Measurements from ENCODE around the gene PPP1R2C. TPM values are rescaled to one million over a fixed set of nuclear protein-coding genes. Genes with fewer than 3 reads are reported as not detected.

PPP1R2C gene
- total RNA-seq, 1 experiment from 2014 or later = not detected

DNA sequence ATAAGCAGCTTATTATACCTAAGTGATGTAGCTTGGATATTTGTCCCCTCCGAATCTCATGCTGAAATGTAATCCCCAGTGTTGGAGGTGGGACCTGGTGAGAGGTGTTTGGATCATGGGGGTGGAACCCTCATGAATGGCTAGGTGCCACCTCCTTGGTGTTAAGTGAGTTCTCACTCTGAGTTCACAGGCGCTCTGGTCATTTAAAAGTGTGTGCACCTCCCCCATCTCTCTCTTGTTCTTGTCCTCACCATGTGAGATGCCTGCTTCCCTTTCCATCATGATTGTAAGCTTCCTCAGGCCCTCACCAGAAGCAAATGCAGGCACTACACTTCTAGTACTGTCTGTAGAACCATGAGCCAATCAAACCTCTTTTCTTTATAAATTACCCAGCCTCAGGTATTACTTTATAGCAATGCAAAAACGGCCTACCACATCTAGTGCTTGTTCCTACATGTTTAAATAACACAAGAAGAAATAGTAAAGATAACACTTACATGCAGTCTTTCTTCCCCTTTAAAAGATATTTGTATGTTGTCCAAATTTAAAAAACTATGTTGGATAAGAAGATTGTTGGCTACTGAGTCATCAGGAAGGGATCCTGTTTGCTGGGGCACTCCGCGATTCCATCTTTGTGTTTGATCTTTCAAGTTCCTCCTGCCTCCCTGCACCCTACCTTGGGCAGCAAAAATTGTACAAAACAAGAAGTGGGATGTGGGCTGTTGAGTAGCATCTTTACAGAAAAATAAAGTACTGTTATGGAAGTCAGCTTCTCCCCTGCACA, 29.7 kb downstream of the PPP1R2C start:
- intact Hi-C loops (cut with micrococcal nuclease; ENCODE audit: unreplicated experiment) (no loop called here), in situ Hi-C loops (cut with HindIII; ENCODE audit: low pct_unique_long_range_greater_than_20kb, low sequenced_read_pairs) (no loop called here)
- ChIA-PET POLR2A (no interaction called here), CTCF (no interaction called here)
- H3K27ac ChIP-seq (ENCODE audit: low read length) = no peak overlapping the region
- TF ChIP-seq POLR2AphosphoS5 (IDR thresholded peaks at IDR 0.05; ENCODE audit: low read depth, low read length) (no peak), TCF7L2 (IDR thresholded peaks at IDR 0.05; ENCODE audit: low read depth, low read length) (no peak), CTCF (IDR thresholded peaks at IDR 0.05) (no peak), SIN3A (IDR thresholded peaks at IDR 0.05; ENCODE audit: borderline replicate concordance, insufficient read depth, low read depth, low read length) (no peak)
- TF ChIP-seq, protein P1, sequence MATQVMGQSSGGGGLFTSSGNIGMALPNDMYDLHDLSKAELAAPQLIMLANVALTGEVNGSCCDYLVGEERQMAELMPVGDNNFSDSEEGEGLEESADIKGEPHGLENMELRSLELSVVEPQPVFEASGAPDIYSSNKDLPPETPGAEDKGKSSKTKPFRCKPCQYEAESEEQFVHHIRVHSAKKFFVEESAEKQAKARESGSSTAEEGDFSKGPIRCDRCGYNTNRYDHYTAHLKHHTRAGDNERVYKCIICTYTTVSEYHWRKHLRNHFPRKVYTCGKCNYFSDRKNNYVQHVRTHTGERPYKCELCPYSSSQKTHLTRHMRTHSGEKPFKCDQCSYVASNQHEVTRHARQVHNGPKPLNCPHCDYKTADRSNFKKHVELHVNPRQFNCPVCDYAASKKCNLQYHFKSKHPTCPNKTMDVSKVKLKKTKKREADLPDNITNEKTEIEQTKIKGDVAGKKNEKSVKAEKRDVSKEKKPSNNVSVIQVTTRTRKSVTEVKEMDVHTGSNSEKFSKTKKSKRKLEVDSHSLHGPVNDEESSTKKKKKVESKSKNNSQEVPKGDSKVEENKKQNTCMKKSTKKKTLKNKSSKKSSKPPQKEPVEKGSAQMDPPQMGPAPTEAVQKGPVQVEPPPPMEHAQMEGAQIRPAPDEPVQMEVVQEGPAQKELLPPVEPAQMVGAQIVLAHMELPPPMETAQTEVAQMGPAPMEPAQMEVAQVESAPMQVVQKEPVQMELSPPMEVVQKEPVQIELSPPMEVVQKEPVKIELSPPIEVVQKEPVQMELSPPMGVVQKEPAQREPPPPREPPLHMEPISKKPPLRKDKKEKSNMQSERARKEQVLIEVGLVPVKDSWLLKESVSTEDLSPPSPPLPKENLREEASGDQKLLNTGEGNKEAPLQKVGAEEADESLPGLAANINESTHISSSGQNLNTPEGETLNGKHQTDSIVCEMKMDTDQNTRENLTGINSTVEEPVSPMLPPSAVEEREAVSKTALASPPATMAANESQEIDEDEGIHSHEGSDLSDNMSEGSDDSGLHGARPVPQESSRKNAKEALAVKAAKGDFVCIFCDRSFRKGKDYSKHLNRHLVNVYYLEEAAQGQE (IDR thresholded peaks at IDR 0.05; ENCODE audit: insufficient read depth in 1 of 2, low read depth in 2 of 2, low read length in 1 of 2) = no peak
- no peak for ATAC-seq
- no peaks in the 10 kb centered on the region for H3K9me3 ChIP-seq (ENCODE audit: control insufficient read depth, insufficient read depth, low read depth, low read length)
- no TSS peak for BruUV-seq (replicated peaks)
- H3K4me1 ChIP-seq (ENCODE audit: control insufficient read depth, insufficient read depth, low read length) = no peaks in the 10 kb centered on the region
- no peak for DNase-seq (ENCODE audit: low read depth, low spot score)
- H3K4me3 ChIP-seq (ENCODE audit: low read depth in 2 of 2, low read length in 2 of 2) = no peak overlapping the region
- H3K36me3 ChIP-seq (ENCODE audit: control insufficient read depth, insufficient read depth, low read length) = no peaks in the 10 kb centered on the region
- H3K27me3 ChIP-seq (ENCODE audit: control insufficient read depth, insufficient read depth, low read length) = no peaks in the 10 kb centered on the region

GRCh38 chrX:42746606-42747005, 31.4 kb downstream of the PPP1R2C start:
- Histone ChIP-seq H3K27ac (ENCODE audit: low read length) (no peak overlapping the region), H3K4me3 (ENCODE audit: low read depth in 2 of 2, low read length in 2 of 2) (no peak overlapping the region), H3K9me3 (ENCODE audit: control insufficient read depth, insufficient read depth, low read depth, low read length) (no peaks in the 10 kb centered on the region), H3K27me3 (ENCODE audit: control insufficient read depth, insufficient read depth, low read length) (no peaks in the 10 kb centered on the region), H3K36me3 (ENCODE audit: control insufficient read depth, insufficient read depth, low read length) (no peaks in the 10 kb centered on the region), H3K4me1 (ENCODE audit: control insufficient read depth, insufficient read depth, low read length) (no peaks in the 10 kb centered on the region)
- ChIA-PET CTCF (no interaction called here), POLR2A (no interaction called here)
- TF ChIP-seq SIN3A (IDR thresholded peaks at IDR 0.05; ENCODE audit: borderline replicate concordance, insufficient read depth, low read depth, low read length) = no peak
- TF ChIP-seq CTCF (IDR thresholded peaks at IDR 0.05) = no peak
- no peak for TF ChIP-seq POLR2AphosphoS5 (IDR thresholded peaks at IDR 0.05; ENCODE audit: low read depth, low read length)
- TF ChIP-seq, protein P1 (IDR thresholded peaks at IDR 0.05; ENCODE audit: insufficient read depth in 1 of 2, low read depth in 2 of 2, low read length in 1 of 2) = no peak
- TF ChIP-seq TCF7L2 (IDR thresholded peaks at IDR 0.05; ENCODE audit: low read depth, low read length) = no peak
- ATAC-seq = no peak
- BruUV-seq (replicated peaks) = no TSS peak
- DNase-seq (ENCODE audit: low read depth, low spot score) = no peak
- intact Hi-C loops (cut with micrococcal nuclease; ENCODE audit: unreplicated experiment) = no loop called here
- in situ Hi-C loops (cut with HindIII; ENCODE audit: low pct_unique_long_range_greater_than_20kb, low sequenced_read_pairs) = no loop called here

All from Panc1 (cell line).